IMR-90 (cell line): ENCODE measurements around the gene PBX4. TPM values are rescaled to one million over a fixed set of nuclear protein-coding genes. Genes with fewer than 3 reads are reported as not detected.

Experiments
- ATAC-seq: fragments of 200-7000 bp; cut with Tn5 transposase; 2 replicates; pipeline ENCODE4 v1.9.1; 2020; ENCODE audit warnings: low read depth, mild to moderate bottlenecking, moderate library complexity
- BruUV-seq: library from RNA; stranded (reverse); fragments of 400-500 nt; replicated peaks from 2 replicates; lab custom pipeline; 2021; lab: Mats Ljungman, UMichigan
- CTCF ChIA-PET: fragments of 300-600 bp; formaldehyde crosslinking; extraction: SDS; loops from one replicate; lab custom pipeline; 2021; ENCODE audit warnings: antibody characterized with exemption; lab: Yijun Ruan, JAX
- POLR2A ChIA-PET: fragments of 300-600 bp; sonication (Branson Sonifier 250); formaldehyde crosslinking; loops from one replicate; lab custom pipeline; 2022; ENCODE audit warnings: antibody characterized with exemption; ENCODE audit not compliant: unreplicated experiment; lab: Charles Lee
- DNase-seq: peaks from one replicate; pipeline ENCODE4 v3.0.0; 2013
- H2AFZ ChIP-seq: replicated peaks from 2 replicates; pipeline ENCODE3; 2013; ENCODE audit warnings: low read length, mild to moderate bottlenecking; ENCODE audit not compliant: poor library complexity
- H2AK5ac ChIP-seq: 2 replicates; pipeline ENCODE4 v1.6.1; 2013; ENCODE audit warnings: low read depth, low read length, inconsistent platforms
- H2AK9ac ChIP-seq: replicated peaks from 2 replicates; pipeline ENCODE3; 2013; ENCODE audit warnings: mild to moderate bottlenecking, low read depth, low read length, moderate library complexity; ENCODE audit not compliant: poor library complexity
- H2BK120ac ChIP-seq: 2 replicates; pipeline ENCODE4 v1.6.1; 2013; ENCODE audit warnings: low read depth, low read length, inconsistent platforms
- H2BK15ac ChIP-seq: 3 replicates; pipeline ENCODE4 v1.6.1; 2013; ENCODE audit warnings: low read depth, low read length, inconsistent platforms
- H2BK20ac ChIP-seq: 2 replicates; pipeline ENCODE4 v1.6.1; 2013; ENCODE audit warnings: low read depth, mild to moderate bottlenecking, inconsistent platforms, low read length, moderate library complexity
- H2BK5ac ChIP-seq: 2 replicates; pipeline ENCODE4 v1.6.1; 2013; ENCODE audit warnings: mild to moderate bottlenecking, low read depth, low read length, inconsistent platforms; ENCODE audit not compliant: poor library complexity, severe bottlenecking
- H3K14ac ChIP-seq: replicated peaks from 2 replicates; pipeline ENCODE4 v1.6.1; 2013; ENCODE audit warnings: low read depth, low read length, inconsistent platforms
- H3K18ac ChIP-seq: 2 replicates; pipeline ENCODE4 v1.6.1; 2013; ENCODE audit warnings: low read depth, low read length, control low read depth
- H3K23ac ChIP-seq: 2 replicates; pipeline ENCODE4 v1.6.1; 2013; ENCODE audit warnings: low read depth, low read length, inconsistent platforms
- H3K27ac ChIP-seq: 2 replicates; pipeline ENCODE4 v1.5.1; 2013; ENCODE audit warnings: mild to moderate bottlenecking, control low read depth, low read length; ENCODE audit not compliant: insufficient read depth
- H3K27me3 ChIP-seq: 2 replicates; pipeline ENCODE4 v1.6.1; 2013; ENCODE audit warnings: low read length; ENCODE audit not compliant: control insufficient read depth, insufficient read depth
- H3K36me3 ChIP-seq: 2 replicates; pipeline ENCODE4 v1.6.1; 2013; ENCODE audit warnings: low read length, mixed read lengths; ENCODE audit not compliant: control insufficient read depth, insufficient read depth
- H3K4ac ChIP-seq: 2 replicates; pipeline ENCODE4 v1.6.1; 2013; ENCODE audit warnings: low read depth, low read length, inconsistent platforms
- H3K4me1 ChIP-seq: 2 replicates; pipeline ENCODE4 v1.6.1; 2013; ENCODE audit warnings: low read length, mixed read lengths; ENCODE audit not compliant: control insufficient read depth, insufficient read depth
- H3K4me2 ChIP-seq: 2 replicates; pipeline ENCODE4 v1.6.1; 2013; ENCODE audit warnings: low read depth, mild to moderate bottlenecking, control low read depth, low read length, moderate library complexity
- H3K4me3 ChIP-seq: 2 replicates; pipeline ENCODE4 v1.5.1; 2013; ENCODE audit warnings: low read depth, mild to moderate bottlenecking, control low read depth, low read length, moderate library complexity; ENCODE audit not compliant: insufficient read depth
- H3K56ac ChIP-seq: 2 replicates; pipeline ENCODE4 v1.6.1; 2013; ENCODE audit warnings: low read length, inconsistent platforms; ENCODE audit not compliant: insufficient read depth; ENCODE audit errors: extremely low read depth
- H3K79me1 ChIP-seq, 2 experiments: 2 replicates each; pipeline ENCODE4 v1.6.1; 2013; ENCODE audit warnings: low read length in 2 of 2, inconsistent platforms in 1 of 2, low read depth in 1 of 2
- H3K9ac ChIP-seq: 2 replicates; pipeline ENCODE4 v1.6.1; 2013; ENCODE audit warnings: low read depth, low read length, control low read depth
- H3K9me1 ChIP-seq: 2 replicates; pipeline ENCODE4 v1.6.1; 2013; ENCODE audit warnings: low read length, inconsistent platforms; ENCODE audit not compliant: insufficient read depth
- H3K9me3 ChIP-seq: 2 replicates; pipeline ENCODE4 v1.6.1; 2013; ENCODE audit warnings: low read length; ENCODE audit not compliant: control insufficient read depth, insufficient read depth
- H4K20me1 ChIP-seq: 2 replicates; pipeline ENCODE4 v1.6.1; 2013; ENCODE audit warnings: low read length, inconsistent platforms; ENCODE audit not compliant: insufficient read depth
- H4K5ac ChIP-seq: 2 replicates; pipeline ENCODE4 v1.6.1; 2013; ENCODE audit warnings: mild to moderate bottlenecking, low read depth, low read length, control low read depth
- H4K8ac ChIP-seq, 2 experiments: 2 replicates each; pipeline ENCODE4 v1.6.1; 2013; ENCODE audit warnings: low read depth in 2 of 2, low read length in 2 of 2, control low read depth in 1 of 2, inconsistent platforms in 1 of 2
- H4K91ac ChIP-seq: 2 replicates; pipeline ENCODE4 v1.6.1; 2013; ENCODE audit warnings: low read depth, low read length, inconsistent platforms; ENCODE audit not compliant: insufficient read depth
- BHLHE40 ChIP-seq: fragments of 150-350 bp; IDR thresholded peaks from 2 replicates; pipeline ENCODE4 v1.6.1; 2016; ENCODE audit warnings: mild to moderate bottlenecking, low read depth, low read length
- CEBPB ChIP-seq: IDR thresholded peaks from 2 replicates; pipeline ENCODE4 v1.6.1; 2012; ENCODE audit warnings: low read depth, low read length, improper control_type of control experiment
- CHD1 ChIP-seq: IDR thresholded peaks from 2 replicates; pipeline ENCODE4 v1.6.1; 2012; ENCODE audit warnings: low read depth, low read length, improper control_type of control experiment
- FOS ChIP-seq: fragments of 150-350 bp; IDR thresholded peaks from 2 replicates; pipeline ENCODE4 v1.6.1; 2016; ENCODE audit warnings: low read depth, low read length
- MAFK ChIP-seq: IDR thresholded peaks from 2 replicates; pipeline ENCODE4 v1.6.1; 2012; ENCODE audit warnings: low read depth, low read length, improper control_type of control experiment
- MAZ ChIP-seq: IDR thresholded peaks from 2 replicates; pipeline ENCODE4 v1.6.1; 2012; ENCODE audit warnings: low read depth, mild to moderate bottlenecking, low read length, improper control_type of control experiment, moderate library complexity, borderline replicate concordance
- MXI1 ChIP-seq: IDR thresholded peaks from 2 replicates; pipeline ENCODE4 v1.6.1; 2012; ENCODE audit warnings: low read depth, mild to moderate bottlenecking, low read length, moderate library complexity, borderline replicate concordance
- NFE2L2 ChIP-seq: fragments of 150-350 bp; IDR thresholded peaks from 2 replicates; pipeline ENCODE4 v1.6.1; 2016; ENCODE audit warnings: low read depth, mild to moderate bottlenecking, low read length
- POLR2A ChIP-seq: IDR thresholded peaks from 2 replicates; pipeline ENCODE4 v1.6.1; 2012; ENCODE audit warnings: mild to moderate bottlenecking, low read depth, low read length
- RAD21 ChIP-seq: IDR thresholded peaks from 2 replicates; pipeline ENCODE4 v1.6.1; 2012; ENCODE audit warnings: low read length, improper control_type of control experiment
- RCOR1 ChIP-seq: IDR thresholded peaks from 2 replicates; pipeline ENCODE4 v1.6.1; 2012; ENCODE audit warnings: mild to moderate bottlenecking, low read length, improper control_type of control experiment; ENCODE audit not compliant: insufficient replicate concordance
- RFX5 ChIP-seq: IDR thresholded peaks from 2 replicates; pipeline ENCODE4 v1.8.0; 2012; ENCODE audit warnings: low read depth, mild to moderate bottlenecking, low read length, moderate library complexity
- SMC3 ChIP-seq: fragments of 150-350 bp; IDR thresholded peaks from 2 replicates; pipeline ENCODE4 v1.6.1; 2016; ENCODE audit warnings: low read depth, mild to moderate bottlenecking, antibody characterized with exemption, low read length, moderate library complexity
- WGBS, 2 experiments: methylation state at CpG; one replicate each; pipeline versions ENCODE4 v1.1.5 to v1.1.7; 2013; ENCODE audit warnings: missing lambda C conversion rate in 2 of 2; ENCODE audit not compliant: insufficient read length in 1 of 2; ENCODE audit errors: extremely low coverage in 2 of 2; 5-methylcytosine and 5-hydroxymethylcytosine counted together
- dilution Hi-C: fragments of 300-500 bp; cut with HindIII; formaldehyde crosslinking; loops from one replicate; pipeline ENCODE4 v1.14.3; 2018; ENCODE audit warnings: low sequenced_read_pairs; ENCODE audit not compliant: unreplicated experiment
- in situ Hi-C: fragments of 300-500 bp; cut with MboI; formaldehyde crosslinking; loops from 3 replicates; pipeline ENCODE4 v1.14.3; 2019; ENCODE audit warnings: low sequenced_read_pairs, inconsistent platforms, mixed read lengths
- intact Hi-C: fragments of 100-400 bp; cut with micrococcal nuclease; formaldehyde crosslinking; loops from 2 replicates; pipeline ENCODE4 v1.10.0; 2022
- polyA plus RNA-seq, 3 experiments: library from polyadenylated mRNA; depleted of rRNA; stranded (reverse); fragments of >200 nt; gene quantifications; 2 replicates each; pipeline ENCODE4 v1.2.3, GENCODE V29; 2012; ENCODE audit warnings: low replicate concordance in 1 of 3
- total RNA-seq: library from RNA; depleted of rRNA; stranded (reverse); fragments of >200 nt; gene quantifications from 2 replicates; pipeline ENCODE4 v1.2.3, GENCODE V29; 2012
- TF ChIP-seq, protein P1 (sequence below): fragments of 150-350 bp; IDR thresholded peaks from 2 replicates; pipeline ENCODE4 v1.6.1; 2017; ENCODE audit warnings: mild to moderate bottlenecking, antibody characterized with exemption, low read length, low read depth
- TF ChIP-seq, protein P2 (sequence below): fragments of 150-350 bp; IDR thresholded peaks from 2 replicates; pipeline ENCODE4 v1.6.1; 2016; ENCODE audit warnings: low read depth, mild to moderate bottlenecking, low read length, moderate library complexity, borderline replicate concordance
- TF ChIP-seq, protein P3 (sequence below): conservative IDR thresholded peaks from 2 replicates; pipeline ENCODE4 v1.5.1; 2012; ENCODE audit warnings: mild to moderate bottlenecking, low read depth, low read length, improper control_type of control experiment

PBX4 gene
- total and polyA plus RNA-seq, 2 of the 4 experiments (the other 2 are of a cell fraction): 0.90 to 2.9 TPM

DNA sequence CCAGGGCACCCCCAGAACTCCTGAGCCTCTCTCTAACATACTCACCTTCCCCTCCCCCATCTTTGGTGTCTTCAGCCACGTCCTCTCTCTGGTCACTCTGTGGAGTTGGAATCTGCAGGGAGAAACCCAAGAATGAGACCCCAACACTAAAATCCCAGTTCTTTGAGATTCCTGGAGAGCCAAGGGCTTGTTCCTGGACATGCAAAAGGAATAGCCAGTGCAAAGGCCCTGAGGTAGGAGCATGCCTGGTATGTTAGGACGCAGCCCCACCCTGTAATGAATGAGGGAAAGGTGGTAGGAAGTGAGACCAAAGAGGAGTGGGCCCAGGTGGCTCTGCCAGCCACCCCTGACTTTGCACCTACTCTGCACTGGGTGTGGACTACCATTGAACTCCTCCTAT lies 11.9 kb upstream of the PBX4 start:
- H2AK5ac ChIP-seq: no peak overlapping the region
- H2BK120ac ChIP-seq: no peak overlapping the region
- WGBS, 2 experiments: no CpG with 5 or more reads among the region's 2 CpGs
- H3K27me3 ChIP-seq: no peaks in the 10 kb centered on the region; the same call in 1 of the 2 replicates
- peaks cover 3% of the 10 kb centered on the region for H3K9me1 ChIP-seq
- peak overlapping the region; percentile 50 for H2AK9ac ChIP-seq
- H3K4me1 ChIP-seq: no peaks in the 10 kb centered on the region
- H3K9ac ChIP-seq: no peak overlapping the region
- no peak overlapping the region for H4K8ac ChIP-seq
- H4K20me1 ChIP-seq: no peaks in the 10 kb centered on the region
- H3K14ac ChIP-seq: no peak overlapping the region
- H2AFZ ChIP-seq: no peak overlapping the region
- ChIA-PET CTCF (no interaction called here), POLR2A (no interaction called here)
- H3K56ac ChIP-seq: no peak overlapping the region
- peaks cover 39% of the 10 kb centered on the region for H3K36me3 ChIP-seq
- H4K5ac ChIP-seq: no peak overlapping the region
- in situ Hi-C loops: loop anchor here (25.0 kb wide), 1 partner anchor 243 kb away; no protein-coding TSS in a partner anchor
- H3K9me3 ChIP-seq: no peaks in the 10 kb centered on the region
- no TSS peak for BruUV-seq
- no peak for ATAC-seq
- H3K4me2 ChIP-seq: no peak overlapping the region
- dilution Hi-C loops: no loop called here
- no peak overlapping the region for H2BK20ac ChIP-seq
- no peak overlapping the region for H3K23ac ChIP-seq
- intact Hi-C loops: no loop called here
- H2BK15ac ChIP-seq: no peak overlapping the region
- no peak for DNase-seq
- H2BK5ac ChIP-seq: no peak overlapping the region
- no peaks in the 10 kb centered on the region for H3K79me1 ChIP-seq
- H3K18ac ChIP-seq: no peak overlapping the region
- H3K27ac ChIP-seq: no peak overlapping the region
- no peak overlapping the region for H3K4ac ChIP-seq
- TF ChIP-seq FOS (no peak), MAFK (no peak), MAZ (no peak), POLR2A (no peak), CEBPB (no peak), RAD21 (no peak), NFE2L2 (no peak), MXI1 (no peak), RFX5 (no peak), RCOR1 (no peak), CHD1 (no peak), BHLHE40 (no peak), SMC3 (no peak)
- TF ChIP-seq, protein P1, sequence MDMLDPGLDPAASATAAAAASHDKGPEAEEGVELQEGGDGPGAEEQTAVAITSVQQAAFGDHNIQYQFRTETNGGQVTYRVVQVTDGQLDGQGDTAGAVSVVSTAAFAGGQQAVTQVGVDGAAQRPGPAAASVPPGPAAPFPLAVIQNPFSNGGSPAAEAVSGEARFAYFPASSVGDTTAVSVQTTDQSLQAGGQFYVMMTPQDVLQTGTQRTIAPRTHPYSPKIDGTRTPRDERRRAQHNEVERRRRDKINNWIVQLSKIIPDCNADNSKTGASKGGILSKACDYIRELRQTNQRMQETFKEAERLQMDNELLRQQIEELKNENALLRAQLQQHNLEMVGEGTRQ: no peak
- TF ChIP-seq, protein P2, sequence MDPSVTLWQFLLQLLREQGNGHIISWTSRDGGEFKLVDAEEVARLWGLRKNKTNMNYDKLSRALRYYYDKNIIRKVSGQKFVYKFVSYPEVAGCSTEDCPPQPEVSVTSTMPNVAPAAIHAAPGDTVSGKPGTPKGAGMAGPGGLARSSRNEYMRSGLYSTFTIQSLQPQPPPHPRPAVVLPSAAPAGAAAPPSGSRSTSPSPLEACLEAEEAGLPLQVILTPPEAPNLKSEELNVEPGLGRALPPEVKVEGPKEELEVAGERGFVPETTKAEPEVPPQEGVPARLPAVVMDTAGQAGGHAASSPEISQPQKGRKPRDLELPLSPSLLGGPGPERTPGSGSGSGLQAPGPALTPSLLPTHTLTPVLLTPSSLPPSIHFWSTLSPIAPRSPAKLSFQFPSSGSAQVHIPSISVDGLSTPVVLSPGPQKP: no peak
- TF ChIP-seq, protein P3, sequence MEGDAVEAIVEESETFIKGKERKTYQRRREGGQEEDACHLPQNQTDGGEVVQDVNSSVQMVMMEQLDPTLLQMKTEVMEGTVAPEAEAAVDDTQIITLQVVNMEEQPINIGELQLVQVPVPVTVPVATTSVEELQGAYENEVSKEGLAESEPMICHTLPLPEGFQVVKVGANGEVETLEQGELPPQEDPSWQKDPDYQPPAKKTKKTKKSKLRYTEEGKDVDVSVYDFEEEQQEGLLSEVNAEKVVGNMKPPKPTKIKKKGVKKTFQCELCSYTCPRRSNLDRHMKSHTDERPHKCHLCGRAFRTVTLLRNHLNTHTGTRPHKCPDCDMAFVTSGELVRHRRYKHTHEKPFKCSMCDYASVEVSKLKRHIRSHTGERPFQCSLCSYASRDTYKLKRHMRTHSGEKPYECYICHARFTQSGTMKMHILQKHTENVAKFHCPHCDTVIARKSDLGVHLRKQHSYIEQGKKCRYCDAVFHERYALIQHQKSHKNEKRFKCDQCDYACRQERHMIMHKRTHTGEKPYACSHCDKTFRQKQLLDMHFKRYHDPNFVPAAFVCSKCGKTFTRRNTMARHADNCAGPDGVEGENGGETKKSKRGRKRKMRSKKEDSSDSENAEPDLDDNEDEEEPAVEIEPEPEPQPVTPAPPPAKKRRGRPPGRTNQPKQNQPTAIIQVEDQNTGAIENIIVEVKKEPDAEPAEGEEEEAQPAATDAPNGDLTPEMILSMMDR: no peak
- H4K91ac ChIP-seq: no peak overlapping the region
- H3K4me3 ChIP-seq: no peak overlapping the region
